ENCODE data around the gene UQCC5. TPM values are rescaled to one million over a fixed set of nuclear protein-coding genes. Genes with fewer than 3 reads are reported as not detected.

Gene UQCC5, protein sequence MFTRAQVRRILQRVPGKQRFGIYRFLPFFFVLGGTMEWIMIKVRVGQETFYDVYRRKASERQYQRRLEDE
- total RNA-seq, result 26.2 and 29.8 TPM in 2 replicates
- long read RNA-seq, partial matches to known transcripts, result 0 of 6 reads
- long read RNA-seq, other reads (novel, unspliced or antisense), result 3 of 6 reads

DNA sequence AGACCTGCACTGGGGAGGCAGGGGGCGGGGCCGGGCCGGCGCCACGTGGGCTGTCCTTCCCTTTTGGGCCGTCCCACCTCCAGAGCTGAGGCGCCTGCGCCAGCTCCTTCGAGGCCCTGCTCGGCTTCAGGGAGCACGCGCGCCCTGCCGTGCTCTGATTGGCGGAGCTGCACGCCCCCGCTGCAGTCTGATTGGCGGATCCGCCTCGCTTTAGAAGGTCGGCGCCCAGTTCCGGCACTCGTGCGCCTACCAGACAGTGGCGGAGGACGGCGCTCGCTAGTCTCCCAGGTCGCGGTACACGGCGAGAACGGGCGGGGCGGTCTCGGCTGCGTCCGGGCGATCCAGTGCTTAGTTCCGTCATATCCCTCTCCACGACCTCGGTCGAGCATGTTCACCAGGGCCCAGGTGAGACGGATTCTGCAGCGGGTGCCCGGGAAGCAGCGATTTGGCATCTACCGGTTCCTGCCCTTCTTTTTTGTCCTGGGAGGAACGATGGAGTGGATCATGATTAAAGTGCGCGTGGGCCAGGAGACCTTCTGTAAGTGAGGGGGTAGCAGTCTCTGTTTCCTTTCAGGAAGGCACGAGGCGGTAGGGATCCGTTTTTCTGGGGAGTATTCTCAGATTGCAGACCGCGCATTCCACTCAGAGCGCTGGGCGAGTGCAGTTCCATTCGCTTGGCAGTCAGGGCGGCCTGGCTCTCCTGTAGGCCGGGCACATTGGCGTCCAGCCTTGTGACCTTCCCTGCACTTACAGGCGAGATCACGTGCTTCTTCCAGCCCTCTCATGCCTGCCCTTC is at the start of gene UQCC5:
Gene UQCC5, plus strand, starts transcription at position 237 of the 796 bp plus-strand sequence. Its CDS starts 151 bp downstream, at position 388.
- peak within 1 kb of the TSS; percentile 99 for H3K4me3 Mint-ChIP-seq
- TF ChIP-seq, protein P1, sequence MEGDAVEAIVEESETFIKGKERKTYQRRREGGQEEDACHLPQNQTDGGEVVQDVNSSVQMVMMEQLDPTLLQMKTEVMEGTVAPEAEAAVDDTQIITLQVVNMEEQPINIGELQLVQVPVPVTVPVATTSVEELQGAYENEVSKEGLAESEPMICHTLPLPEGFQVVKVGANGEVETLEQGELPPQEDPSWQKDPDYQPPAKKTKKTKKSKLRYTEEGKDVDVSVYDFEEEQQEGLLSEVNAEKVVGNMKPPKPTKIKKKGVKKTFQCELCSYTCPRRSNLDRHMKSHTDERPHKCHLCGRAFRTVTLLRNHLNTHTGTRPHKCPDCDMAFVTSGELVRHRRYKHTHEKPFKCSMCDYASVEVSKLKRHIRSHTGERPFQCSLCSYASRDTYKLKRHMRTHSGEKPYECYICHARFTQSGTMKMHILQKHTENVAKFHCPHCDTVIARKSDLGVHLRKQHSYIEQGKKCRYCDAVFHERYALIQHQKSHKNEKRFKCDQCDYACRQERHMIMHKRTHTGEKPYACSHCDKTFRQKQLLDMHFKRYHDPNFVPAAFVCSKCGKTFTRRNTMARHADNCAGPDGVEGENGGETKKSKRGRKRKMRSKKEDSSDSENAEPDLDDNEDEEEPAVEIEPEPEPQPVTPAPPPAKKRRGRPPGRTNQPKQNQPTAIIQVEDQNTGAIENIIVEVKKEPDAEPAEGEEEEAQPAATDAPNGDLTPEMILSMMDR (conservative IDR thresholded peaks at IDR 0.05), result no peak
- H3K27me3 Mint-ChIP-seq (ENCODE audit: low read depth), result peaks cover 2% of the 10 kb centered on the region

GRCh38 chr3:52487050-52487787 is 49.2 kb upstream of the UQCC5 start:
- no peaks in the 10 kb centered on the region for H3K9me3 Mint-ChIP-seq
- no peak overlapping the region for H3K27ac Mint-ChIP-seq (ENCODE audit: unreplicated experiment)
- TF ChIP-seq, protein P1 (conservative IDR thresholded peaks at IDR 0.05), result no peak
- H3K4me3 Mint-ChIP-seq, result no peak overlapping the region
- DNase-seq (ENCODE audit: low read depth, low spot score), result no peak
- H3K36me3 Mint-ChIP-seq (ENCODE audit: low read depth), result peaks cover 9% of the 10 kb centered on the region
- H3K4me1 Mint-ChIP-seq, result peaks cover 29% of the 10 kb centered on the region
- H3K27me3 Mint-ChIP-seq (ENCODE audit: low read depth), result no peaks in the 10 kb centered on the region

More for the DNA sequence above, at the start of gene UQCC5:
- Mint-ChIP-seq H3K36me3 (ENCODE audit: low read depth) (peaks cover 9% of the 10 kb centered on the region), H3K27ac (ENCODE audit: unreplicated experiment) (peak within 1 kb of the TSS; percentile 98), H3K4me1 (peaks cover 54% of the 10 kb centered on the region), H3K9me3 (no peaks in the 10 kb centered on the region)
- peak; percentile 91 for DNase-seq (ENCODE audit: low read depth, low spot score)

DNA sequence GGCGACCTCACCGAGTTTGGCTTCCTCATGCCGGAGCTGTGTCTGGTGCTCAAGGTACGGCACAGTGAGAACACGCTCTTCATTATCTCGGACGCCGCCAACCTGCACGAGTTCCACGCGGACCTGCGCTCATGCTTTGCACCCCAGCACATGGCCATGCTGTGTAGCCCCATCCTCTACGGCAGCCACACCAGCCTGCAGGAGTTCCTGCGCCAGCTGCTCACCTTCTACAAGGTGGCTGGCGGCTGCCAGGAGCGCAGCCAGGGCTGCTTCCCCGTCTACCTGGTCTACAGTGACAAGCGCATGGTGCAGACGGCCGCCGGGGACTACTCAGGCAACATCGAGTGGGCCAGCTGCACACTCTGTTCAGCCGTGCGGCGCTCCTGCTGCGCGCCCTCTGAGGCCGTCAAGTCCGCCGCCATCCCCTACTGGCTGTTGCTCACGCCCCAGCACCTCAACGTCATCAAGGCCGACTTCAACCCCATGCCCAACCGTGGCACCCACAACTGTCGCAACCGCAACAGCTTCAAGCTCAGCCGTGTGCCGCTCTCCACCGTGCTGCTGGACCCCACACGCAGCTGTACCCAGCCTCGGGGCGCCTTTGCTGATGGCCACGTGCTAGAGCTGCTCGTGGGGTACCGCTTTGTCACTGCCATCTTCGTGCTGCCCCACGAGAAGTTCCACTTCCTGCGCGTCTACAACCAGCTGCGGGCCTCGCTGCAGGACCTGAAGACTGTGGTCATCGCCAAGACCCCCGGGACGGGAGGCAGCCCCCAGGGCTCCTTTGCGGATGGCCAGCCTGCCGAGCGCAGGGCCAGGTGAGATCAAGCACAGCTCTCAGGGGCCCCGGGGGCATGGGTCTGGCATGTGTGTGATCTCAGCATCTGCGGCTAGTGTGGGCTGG is 48.4 kb upstream of the UQCC5 start:
- H3K4me1 Mint-ChIP-seq, result peaks cover 21% of the 10 kb centered on the region
- TF ChIP-seq, protein P1 (conservative IDR thresholded peaks at IDR 0.05), result no peak
- H3K27ac Mint-ChIP-seq (ENCODE audit: unreplicated experiment), result no peak overlapping the region
- no peak for DNase-seq (ENCODE audit: low read depth, low spot score)
- peaks cover 4% of the 10 kb centered on the region for H3K36me3 Mint-ChIP-seq (ENCODE audit: low read depth)
- H3K4me3 Mint-ChIP-seq, result no peak overlapping the region
- no peaks in the 10 kb centered on the region for H3K9me3 Mint-ChIP-seq
- H3K27me3 Mint-ChIP-seq (ENCODE audit: low read depth), result no peaks in the 10 kb centered on the region

GRCh38 chr3:52488746-52489145 is 47.7 kb upstream of the UQCC5 start:
- Mint-ChIP-seq H3K4me1 (peaks cover 14% of the 10 kb centered on the region), H3K27me3 (ENCODE audit: low read depth) (no peaks in the 10 kb centered on the region), H3K36me3 (ENCODE audit: low read depth) (peaks cover 2% of the 10 kb centered on the region), H3K9me3 (no peaks in the 10 kb centered on the region), H3K27ac (ENCODE audit: unreplicated experiment) (no peak overlapping the region), H3K4me3 (no peak overlapping the region)
- no peak for DNase-seq (ENCODE audit: low read depth, low spot score)
- TF ChIP-seq, protein P1 (conservative IDR thresholded peaks at IDR 0.05), result no peak

- Mint-ChIP-seq H3K36me3 (ENCODE audit: low read depth) (peaks cover 2% of the 10 kb centered on the region), H3K27ac (ENCODE audit: unreplicated experiment) (no peak overlapping the region), H3K9me3 (no peaks in the 10 kb centered on the region), H3K27me3 (ENCODE audit: low read depth) (peaks cover 3% of the 10 kb centered on the region), H3K4me3 (no peak overlapping the region), H3K4me1 (peaks cover 10% of the 10 kb centered on the region)
- no peak for DNase-seq (ENCODE audit: low read depth, low spot score)
- TF ChIP-seq, protein P1 (conservative IDR thresholded peaks at IDR 0.05), result no peak
Measured at GRCh38 chr3:52489453-52489852, 47.0 kb upstream of the UQCC5 start.
